Liver (tissue), 3 donors: ENCODE results near the gene NCAPG2.

Experiments used
- RAD21 ChIP-seq, 2 donors: IDR thresholded peaks; 2 replicates each; pipeline ENCODE4 v1.6.1; 2016; ENCODE audit warnings: antibody characterized with exemption in 2 of 2, mild to moderate bottlenecking in 2 of 2
- TAF1 ChIP-seq: conservative IDR thresholded peaks from 2 replicates; pipeline ENCODE4 v1.6.1; 2016; ENCODE audit warnings: antibody characterized with exemption, mild to moderate bottlenecking
- TF ChIP-seq, protein P1 (sequence below): fragments of 150-350 bp; IDR thresholded peaks from 2 replicates; pipeline ENCODE4 v1.5.1; 2017; ENCODE audit warnings: improper control_type of control experiment, low read depth, low read length; ENCODE audit not compliant: missing input control
- TF ChIP-seq, protein P2 (sequence below): IDR thresholded peaks from 2 replicates; pipeline ENCODE4 v1.6.1; 2016; ENCODE audit warnings: antibody characterized with exemption
- TF ChIP-seq, protein P3 (sequence below): IDR thresholded peaks from 2 replicates; pipeline ENCODE4 v1.6.1; 2016; ENCODE audit warnings: antibody characterized with exemption
- donor health status: healthy.
- donor health status: healthy.

DNA sequence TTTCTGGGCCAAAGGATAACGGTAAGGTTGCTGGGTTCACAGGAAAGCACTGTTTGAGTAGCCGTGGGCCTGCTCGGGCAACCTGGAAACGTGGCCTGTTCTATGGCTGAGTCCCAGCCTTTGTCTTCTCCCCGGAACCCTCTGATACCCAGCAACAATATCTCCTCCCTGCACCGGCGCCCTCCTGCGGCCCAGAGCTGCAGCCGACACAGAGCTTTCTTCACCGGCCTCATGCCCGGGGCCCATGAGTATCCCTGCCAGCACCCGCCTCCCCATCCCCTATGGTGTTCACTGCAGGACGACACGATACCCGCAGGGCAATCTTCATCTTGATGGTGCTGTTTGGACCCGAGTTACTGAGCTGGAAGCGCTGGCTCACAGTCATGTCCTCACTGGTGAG lies 38.6 kb upstream of the NCAPG2 start:
- TF ChIP-seq, protein P1, sequence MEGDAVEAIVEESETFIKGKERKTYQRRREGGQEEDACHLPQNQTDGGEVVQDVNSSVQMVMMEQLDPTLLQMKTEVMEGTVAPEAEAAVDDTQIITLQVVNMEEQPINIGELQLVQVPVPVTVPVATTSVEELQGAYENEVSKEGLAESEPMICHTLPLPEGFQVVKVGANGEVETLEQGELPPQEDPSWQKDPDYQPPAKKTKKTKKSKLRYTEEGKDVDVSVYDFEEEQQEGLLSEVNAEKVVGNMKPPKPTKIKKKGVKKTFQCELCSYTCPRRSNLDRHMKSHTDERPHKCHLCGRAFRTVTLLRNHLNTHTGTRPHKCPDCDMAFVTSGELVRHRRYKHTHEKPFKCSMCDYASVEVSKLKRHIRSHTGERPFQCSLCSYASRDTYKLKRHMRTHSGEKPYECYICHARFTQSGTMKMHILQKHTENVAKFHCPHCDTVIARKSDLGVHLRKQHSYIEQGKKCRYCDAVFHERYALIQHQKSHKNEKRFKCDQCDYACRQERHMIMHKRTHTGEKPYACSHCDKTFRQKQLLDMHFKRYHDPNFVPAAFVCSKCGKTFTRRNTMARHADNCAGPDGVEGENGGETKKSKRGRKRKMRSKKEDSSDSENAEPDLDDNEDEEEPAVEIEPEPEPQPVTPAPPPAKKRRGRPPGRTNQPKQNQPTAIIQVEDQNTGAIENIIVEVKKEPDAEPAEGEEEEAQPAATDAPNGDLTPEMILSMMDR: no peak
- TF ChIP-seq, protein P2, sequence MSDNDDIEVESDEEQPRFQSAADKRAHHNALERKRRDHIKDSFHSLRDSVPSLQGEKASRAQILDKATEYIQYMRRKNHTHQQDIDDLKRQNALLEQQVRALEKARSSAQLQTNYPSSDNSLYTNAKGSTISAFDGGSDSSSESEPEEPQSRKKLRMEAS: no peak
- TF ChIP-seq RAD21 (IDR thresholded peaks at IDR 0.05) (no peak), TAF1 (no peak)
- TF ChIP-seq, protein P3, sequence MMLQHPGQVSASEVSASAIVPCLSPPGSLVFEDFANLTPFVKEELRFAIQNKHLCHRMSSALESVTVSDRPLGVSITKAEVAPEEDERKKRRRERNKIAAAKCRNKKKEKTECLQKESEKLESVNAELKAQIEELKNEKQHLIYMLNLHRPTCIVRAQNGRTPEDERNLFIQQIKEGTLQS: no peak
